Gastrocnemius medialis (tissue), 4 donors: ENCODE results near the gene ZNF783. TPM values are rescaled to one million over a fixed set of nuclear protein-coding genes. Genes with fewer than 3 reads are reported as not detected.

Source experiments
- ATAC-seq, 2 donors: fragments of 150-250 bp; one replicate each; pipeline ENCODE4 v1.9.1; 2016
- DNase-seq, 2 donors: peaks; one replicate each; pipeline ENCODE4 v3.0.0-alpha.2; 2019
- H3K27ac ChIP-seq, 4 donors: fragments of 200-600 bp; sonication (generic); 1 replicate in 1 of 4; 2 replicates in 3 of 4; pipeline ENCODE4 v1.5.1; 2016 to 2018; ENCODE audit warnings: mild to moderate bottlenecking in 2 of 4, moderate library complexity in 1 of 4
- H3K27me3 ChIP-seq, 3 donors: fragments of 200-600 bp; sonication (generic) in 2 of 3; 1 replicate in 1 of 3; 2 replicates in 2 of 3; pipeline versions ENCODE4 v1.5.1 to v1.6.0; 2016 to 2019; ENCODE audit warnings: mild to moderate bottlenecking in 1 of 3, moderate library complexity in 1 of 3
- H3K36me3 ChIP-seq, 2 donors: fragments of 200-600 bp; sonication (generic) in 1 of 2; one replicate each; pipeline ENCODE4 v1.5.1; 2017 to 2018
- H3K4me1 ChIP-seq, 2 donors: fragments of 200-600 bp; sonication (generic) in 1 of 2; one replicate each; pipeline ENCODE4 v1.5.1; 2016 to 2017; ENCODE audit warnings: mild to moderate bottlenecking in 2 of 2
- H3K4me3 ChIP-seq, 4 donors: fragments of 200-600 bp; sonication (generic) in 3 of 4; 1 replicate in 1 of 4; 2 replicates in 3 of 4; pipeline ENCODE4 v1.5.1; 2016 to 2019; ENCODE audit warnings: mild to moderate bottlenecking in 2 of 4
- H3K9me3 ChIP-seq, 3 donors: fragments of 200-600 bp; sonication (generic) in 2 of 3; 1 replicate in 1 of 3; 2 replicates in 2 of 3; pipeline ENCODE4 v1.5.1; 2016 to 2019
- CTCF ChIP-seq, 5 experiments: fragments of 450-650 bp in 3 of 5; fragments of 200-600 bp in 2 of 5; sonication (generic) in 2 of 5; IDR thresholded peaks in 4 of 5; conservative IDR thresholded peaks in 1 of 5; 1 replicate in 4 of 5; 2 replicates in 1 of 5; pipeline ENCODE4 v1.5.1; 2016 to 2019; ENCODE audit warnings: antibody characterized with exemption in 5 of 5, mild to moderate bottlenecking in 3 of 5, moderate library complexity in 3 of 5
- POLR2A ChIP-seq, 2 donors: fragments of 450-650 bp; IDR thresholded peaks; one replicate each; pipeline ENCODE4 v1.6.1; 2017; ENCODE audit warnings: antibody characterized with exemption in 2 of 2, mild to moderate bottlenecking in 2 of 2, moderate library complexity in 2 of 2
- in situ Hi-C, 4 donors: fragments of 200-750 bp; cut with MboI; loops; one replicate each; pipeline versions ENCODE4 v1.15.0 to v1.8.0; 2017; ENCODE audit warnings: low sequenced_read_pairs in 4 of 4
- intact Hi-C: fragments of 100-400 bp; cut with DNase I; formaldehyde crosslinking; loops from one replicate; pipeline ENCODE4 v1.15.1; 2023; ENCODE audit warnings: low total_unique reads
- total RNA-seq, 4 donors: library from RNA; depleted of rRNA; stranded (reverse); fragments of >200 nt; gene quantifications; one replicate each; pipeline versions ENCODE4 v1.1.0 to v1.2.3, GENCODE V29; 2016

The ZNF783 gene
- total RNA-seq, 4 donors from 2014 or later = 3.4 to 7.1 (median 5.5) TPM

DNA sequence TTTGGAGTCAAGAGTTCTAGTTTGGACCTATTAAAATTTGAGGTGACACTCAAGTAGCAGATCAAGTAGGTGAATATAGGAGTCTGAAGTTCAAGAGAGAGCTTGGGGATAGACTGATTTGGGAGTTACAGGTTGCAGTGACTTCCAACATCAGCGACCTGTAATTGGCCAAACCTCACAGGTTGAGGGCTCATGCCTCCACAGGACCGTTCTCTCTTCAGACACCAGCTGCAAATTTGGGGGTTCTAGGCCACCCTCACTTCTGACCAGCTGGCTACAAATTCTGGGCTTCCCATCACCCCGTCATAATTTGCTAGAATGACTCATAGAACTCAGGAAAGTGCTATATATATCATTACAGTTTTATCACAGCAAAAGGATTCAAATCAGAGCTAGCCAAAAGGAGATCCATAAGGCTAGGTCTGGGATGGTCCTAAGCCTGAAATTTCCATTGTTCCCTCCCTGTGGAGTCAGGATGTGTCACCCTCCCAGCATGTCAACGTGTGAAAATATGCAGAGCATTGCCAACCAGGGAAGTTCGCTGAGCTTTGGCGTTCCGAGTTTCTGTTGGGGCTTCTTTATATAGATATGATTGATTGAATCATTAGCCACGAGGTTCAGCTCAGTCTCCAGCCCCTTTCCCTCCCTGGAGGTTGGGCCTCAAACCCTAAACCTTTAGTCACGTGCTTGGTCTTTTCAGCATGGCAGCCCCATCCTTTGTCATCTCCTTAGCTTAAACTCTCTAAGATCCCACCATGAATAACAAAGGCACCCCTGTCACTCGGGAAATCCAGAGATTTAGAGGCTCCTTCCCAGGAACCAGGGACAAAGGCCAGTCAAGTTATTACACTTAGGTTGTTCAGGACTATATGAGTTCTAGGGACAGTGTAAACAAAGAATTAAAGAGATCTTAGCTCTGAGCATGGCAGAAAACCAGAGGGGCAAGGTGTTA lies 43.3 kb upstream of the ZNF783 start:
- no peak for ATAC-seq
- intact Hi-C loops = no loop called here

GRCh38 chr7:149220534-149220933 lies 41.5 kb upstream of the ZNF783 start:
- Histone ChIP-seq H3K9me3 (no peaks in the 10 kb centered on the region), H3K4me3 (no peak overlapping the region), H3K27ac (no peak overlapping the region), H3K27me3 (no peaks in the 10 kb centered on the region), H3K4me1 (no peaks in the 10 kb centered on the region), H3K36me3 (peaks cover 0 to 83% of the 10 kb centered on the region in 2 donors)
- ATAC-seq (no peak), DNase-seq (no peak)
- intact Hi-C loops (no loop called here), in situ Hi-C loops (no loop called here)
- no peak for TF ChIP-seq POLR2A (IDR thresholded peaks at IDR 0.05)
- TF ChIP-seq CTCF (IDR thresholded peaks at IDR 0.05 in 4 of 5, conservative IDR thresholded peaks at IDR 0.05 in 1 of 5) = no peak

More for the DNA sequence above, 43.3 kb upstream of the ZNF783 start:
- DNase-seq = no peak
- peaks cover 0 to 90% of the 10 kb centered on the region in 2 donors for H3K36me3 ChIP-seq
- H3K4me3 ChIP-seq = no peak overlapping the region
- TF ChIP-seq CTCF (IDR thresholded peaks at IDR 0.05 in 4 of 5, conservative IDR thresholded peaks at IDR 0.05 in 1 of 5) (no peak), POLR2A (IDR thresholded peaks at IDR 0.05) (no peak)
- in situ Hi-C loops = no loop called here
- H3K4me1 ChIP-seq = no peaks in the 10 kb centered on the region
- no peaks in the 10 kb centered on the region for H3K9me3 ChIP-seq
- no peaks in the 10 kb centered on the region for H3K27me3 ChIP-seq
- H3K27ac ChIP-seq = no peak overlapping the region

DNA sequence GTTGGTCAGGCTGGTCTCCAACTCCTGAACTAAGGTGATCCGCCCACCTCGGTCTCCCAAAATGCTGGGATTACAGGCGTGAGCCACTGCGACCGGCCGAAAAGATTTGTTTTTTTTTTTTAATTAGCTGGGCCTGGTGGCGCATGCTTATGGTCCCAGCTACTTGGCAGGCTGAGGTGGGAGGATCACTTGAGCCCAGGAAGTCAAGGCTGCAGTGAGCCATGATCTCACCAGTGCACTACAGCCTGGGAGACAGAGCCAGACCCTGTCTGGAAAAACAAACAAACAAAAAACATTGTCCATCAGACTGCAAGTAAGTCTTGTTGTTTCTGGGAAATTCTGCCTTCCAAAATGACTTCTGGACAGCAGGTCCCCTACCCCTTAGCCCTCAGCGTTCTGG lies 38.8 kb upstream of the ZNF783 start:
- Histone ChIP-seq H3K36me3 (peaks cover 0 to 68% of the 10 kb centered on the region in 2 donors), H3K27me3 (no peaks in the 10 kb centered on the region), H3K9me3 (no peaks in the 10 kb centered on the region), H3K4me3 (no peak overlapping the region), H3K27ac (no peak overlapping the region), H3K4me1 (no peaks in the 10 kb centered on the region)
- in situ Hi-C loops (no loop called here), intact Hi-C loops (no loop called here)
- no peak for TF ChIP-seq POLR2A (IDR thresholded peaks at IDR 0.05)
- no peak for TF ChIP-seq CTCF (IDR thresholded peaks at IDR 0.05 in 4 of 5, conservative IDR thresholded peaks at IDR 0.05 in 1 of 5)
- no peak for ATAC-seq
- DNase-seq = no peak

DNA sequence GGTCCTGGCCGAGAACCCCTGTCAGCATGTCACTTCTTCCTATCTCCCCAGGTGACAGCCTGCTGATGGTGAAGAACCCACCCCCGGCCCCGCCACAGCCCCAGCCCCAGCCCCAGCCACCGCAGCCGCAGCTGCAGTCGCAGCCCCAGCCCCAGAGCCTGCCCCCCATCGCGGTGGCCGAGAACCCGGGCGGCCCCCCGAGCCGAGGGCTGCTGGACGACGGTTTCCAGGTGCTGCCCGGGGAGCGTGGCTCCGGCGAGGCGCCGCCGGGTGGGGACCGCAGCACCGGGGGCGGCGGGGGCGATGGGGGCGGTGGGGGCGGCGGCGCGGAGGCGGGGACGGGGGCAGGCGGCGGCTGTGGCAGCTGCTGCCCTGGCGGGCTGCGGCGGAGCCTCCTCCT lies 38.2 kb upstream of the ZNF783 start:
- ATAC-seq (no peak), DNase-seq (no peak)
- Histone ChIP-seq H3K9me3 (no peaks in the 10 kb centered on the region), H3K27ac (no peak overlapping the region), H3K36me3 (peaks cover 0 to 62% of the 10 kb centered on the region in 2 donors), H3K27me3 (no peaks in the 10 kb centered on the region), H3K4me3 (no peak overlapping the region), H3K4me1 (no peaks in the 10 kb centered on the region)
- intact Hi-C loops = no loop called here
- TF ChIP-seq CTCF (IDR thresholded peaks at IDR 0.05 in 4 of 5, conservative IDR thresholded peaks at IDR 0.05 in 1 of 5) = no peak
- TF ChIP-seq POLR2A (IDR thresholded peaks at IDR 0.05) = no peak
- in situ Hi-C loops = no loop called here
